K562 (cell line): ENCODE measurements around the gene RDH16. TPM values are rescaled to one million over a fixed set of nuclear protein-coding genes. Genes with fewer than 3 reads are reported as not detected.
"Not testable (repeated sequence)": the region's sequence is repeated elsewhere in the genome, so short reads cannot be mapped to it uniquely, and the experiment has no call there.

Experiments used
- ATAC-seq: fragments of 200-7000 bp; cut with Tn5 transposase; 3 replicates; pipeline ENCODE4 v1.9.1; 2020; ENCODE audit warnings: moderate library complexity
- BruUV-seq: library from RNA; stranded (reverse); fragments of 400-500 nt; replicated peaks from 2 replicates; lab custom pipeline; 2021; lab: Mats Ljungman, UMichigan
- CTCF ChIA-PET: fragments of 300-600 bp; formaldehyde crosslinking; extraction: SDS; loops from one replicate; lab custom pipeline; 2021; ENCODE audit warnings: low intra/inter-chr PET ratio; lab: Yijun Ruan, JAX
- POLR2A ChIA-PET: fragments of 300-600, 350-650 bp; sonication (Branson Sonifier 250); formaldehyde crosslinking; extraction: SDS; loops from one replicate; lab custom pipeline; 2021; ENCODE audit warnings: antibody characterized with exemption, inconsistent platforms; lab: Yijun Ruan, JAX
- DNase-seq, 4 experiments: peaks; one replicate each; pipeline versions ENCODE4 v3.0.0 to v3.0.0-alpha.2; 2011 to 2018; ENCODE audit warnings: low spot score in 3 of 4, mixed read lengths in 3 of 4; ENCODE audit errors: extremely low read depth in 1 of 4
- FAIRE-seq: peaks from 2 replicates; lab custom pipeline; 2011; peaks lifted over from hg19 to GRCh38; lab: Jason Lieb, UNC
- H2AFZ ChIP-seq: 2 replicates; pipeline ENCODE4 v1.6.0; 2011; ENCODE audit warnings: low read depth, low read length, control low read depth, inconsistent platforms
- H3K27ac ChIP-seq: fragments of 200-600 bp; 3 replicates; pipeline ENCODE4 v1.8.0; 2011; ENCODE audit warnings: low read depth, mild to moderate bottlenecking, control low read depth, inconsistent platforms, low read length, moderate library complexity, mixed read lengths; ENCODE audit errors: extremely low read depth
- H3K27me3 ChIP-seq, 2 experiments: fragments of 300-600 bp in 1 of 2; 2 replicates in 1 of 2; 3 replicates in 1 of 2; pipeline versions ENCODE4 v1.6.0 to v1.8.0; 2011; ENCODE audit warnings: inconsistent platforms in 2 of 2, low read length in 2 of 2, mild to moderate bottlenecking in 1 of 2, mixed read lengths in 1 of 2, moderate library complexity in 1 of 2; ENCODE audit not compliant: control insufficient read depth in 2 of 2, insufficient read depth in 2 of 2
- H3K36me3 ChIP-seq: fragments of 300-600 bp; 3 replicates; pipeline ENCODE4 v1.8.0; 2011; ENCODE audit warnings: mild to moderate bottlenecking, low read length, inconsistent platforms; ENCODE audit not compliant: control insufficient read depth, insufficient read depth
- H3K4me1 ChIP-seq, 2 experiments: fragments of 200-600 bp in 1 of 2; replicated peaks in 1 of 2; 2 replicates in 1 of 2; 3 replicates in 1 of 2; pipeline versions ENCODE4 v1.5.1 to v1.8.0; 2011; ENCODE audit warnings: inconsistent platforms in 2 of 2, low read length in 2 of 2, mild to moderate bottlenecking in 1 of 2, mixed read lengths in 1 of 2, moderate library complexity in 1 of 2; ENCODE audit not compliant: control insufficient read depth in 2 of 2, insufficient read depth in 2 of 2
- H3K4me2 ChIP-seq: 2 replicates; pipeline ENCODE4 v1.6.1; 2011; ENCODE audit warnings: low read length, control low read depth, inconsistent platforms, mixed read lengths; ENCODE audit not compliant: insufficient read depth
- H3K4me3 ChIP-seq: fragments of 200-600 bp; sonication (generic), shearing (Covaris generic); 2 replicates; pipeline ENCODE4 v1.5.1; 2016; ENCODE audit warnings: control low read depth, inconsistent platforms
- H3K79me2 ChIP-seq: fragments of 200-600 bp; 3 replicates; pipeline ENCODE4 v1.8.0; 2011; ENCODE audit warnings: low read length, inconsistent platforms; ENCODE audit not compliant: control insufficient read depth, insufficient read depth
- H3K9ac ChIP-seq, 2 experiments: 2 replicates each; pipeline versions ENCODE4 v1.6.0 to v1.6.1; 2011; ENCODE audit warnings: low read depth in 2 of 2, low read length in 2 of 2, control low read depth in 1 of 2, inconsistent platforms in 1 of 2, mild to moderate bottlenecking in 1 of 2, mixed read lengths in 1 of 2; ENCODE audit not compliant: insufficient read depth in 1 of 2
- H3K9me1 ChIP-seq: one replicate; pipeline ENCODE4 v1.6.0; 2011; ENCODE audit warnings: inconsistent platforms, mild to moderate bottlenecking, low read length, moderate library complexity; ENCODE audit not compliant: control insufficient read depth, insufficient read depth
- H3K9me3 ChIP-seq: replicated peaks from 2 replicates; pipeline ENCODE4 v1.5.1; 2011; ENCODE audit warnings: low read depth, low read length, inconsistent platforms; ENCODE audit not compliant: control insufficient read depth, insufficient read depth
- H4K20me1 ChIP-seq: replicated peaks from 2 replicates; pipeline ENCODE4 v1.6.1; 2011; ENCODE audit warnings: low read length, inconsistent platforms, mixed read lengths; ENCODE audit not compliant: control insufficient read depth, insufficient read depth
- CTBP1 ChIP-seq: fragments of 450-650 bp; IDR thresholded peaks from 2 replicates; pipeline ENCODE4 v1.6.1; 2016; ENCODE audit warnings: borderline replicate concordance
- SPI1 ChIP-seq: IDR thresholded peaks from 2 replicates; pipeline ENCODE4 v1.6.1; 2011; ENCODE audit warnings: low read depth, low read length, control low read depth, borderline replicate concordance
- WGBS: fragments of 100-300 bp; shearing (Covaris generic); methylation state at CpG from one replicate; pipeline ENCODE4 v1.1.6; 2016; ENCODE audit warnings: low coverage, mixed read lengths; ENCODE audit not compliant: insufficient coverage; ENCODE audit errors: missing lambda C conversion rate; 5-methylcytosine and 5-hydroxymethylcytosine counted together
- in situ Hi-C: fragments of 300-500 bp; cut with MboI; formaldehyde crosslinking; loops from 4 replicates; pipeline ENCODE4 v1.15.0; 2018; ENCODE audit warnings: inconsistent platforms, mixed read lengths
- intact Hi-C: fragments of 100-400 bp; cut with micrococcal nuclease; formaldehyde crosslinking; loops from 2 replicates; pipeline ENCODE4 v1.14.2; 2022
- polyA plus RNA-seq, 8 experiments: library from polyadenylated mRNA; depleted of rRNA in 4 of 8; stranded (reverse) in 5 of 8; unstranded in 3 of 8; fragments of >200 nt; fragmentation: Nextera tagmentation in 2 of 8; fragmentation: Illumina TruSeq in 1 of 8; extraction: Ambion mirVana in 2 of 8; extraction: Trizol in 1 of 8; gene quantifications; 2 replicates each; pipeline versions ENCODE4 v1.2.1 to v1.2.3, GENCODE V29; 2011 to 2014; ENCODE audit warnings: inconsistent platforms in 1 of 8, missing spikeins in 1 of 8
- total RNA-seq, 7 experiments: library from RNA; depleted of rRNA in 6 of 7; stranded (reverse); fragments of >200 nt in 6 of 7; fragmentation: Illumina TruSeq in 2 of 7; extraction: Trizol in 2 of 7; gene quantifications; 2 replicates each; pipeline versions ENCODE4 v1.2.1 to v1.2.3, GENCODE V29; 2011 to 2021; ENCODE audit warnings: low replicate concordance in 1 of 7
- TF ChIP-seq, protein P1 (sequence below): fragments of 450-650 bp; IDR thresholded peaks from 2 replicates; pipeline ENCODE4 v1.6.1; 2016; ENCODE audit warnings: low read depth

The RDH16 gene
- total and polyA plus RNA-seq, 9 of the 15 experiments (the other 6 are each of a cell fraction or from before 2014, with no cell fraction given): 0.11 to 0.52 (median 0.22) TPM; not detected in 1

DNA sequence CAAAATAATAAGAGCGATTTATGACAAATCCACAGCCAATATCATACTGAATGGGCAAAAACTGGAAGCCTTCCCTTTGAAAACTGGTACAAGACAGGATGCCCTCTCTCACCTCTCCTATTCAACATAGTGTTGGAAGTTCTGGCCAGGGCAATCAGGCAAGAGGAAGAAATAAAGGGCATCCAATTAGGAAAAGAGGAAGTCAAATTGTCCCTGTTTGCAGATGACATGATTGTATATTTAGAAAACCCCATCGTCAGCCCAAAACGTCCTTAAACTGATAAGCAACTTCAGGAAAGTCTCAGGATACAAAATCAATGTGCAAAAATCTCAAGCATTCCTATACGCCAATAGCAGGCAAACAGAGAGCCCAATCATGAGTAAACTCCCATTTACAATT lies 4.8 kb upstream of the RDH16 start:
- FAIRE-seq, H3K9ac ChIP-seq, H3K27me3 ChIP-seq, in situ Hi-C loops, H3K4me3 ChIP-seq, H3K9me3 ChIP-seq, POLR2A ChIA-PET, CTCF ChIA-PET, H3K4me1 ChIP-seq, H4K20me1 ChIP-seq, H3K4me2 ChIP-seq, intact Hi-C loops, H3K36me3 ChIP-seq: not testable (repeated sequence)
- WGBS: 7% methylated on average over 4 of the region's 4 CpGs
- TF ChIP-seq CTBP1: peak; percentile 34; the same call in 1 of the 2 replicates
- peak; percentile 69 for TF ChIP-seq SPI1
- TF ChIP-seq, all 486 proteins: peak for 2; not testable (repeated sequence) for 484
- not testable (repeated sequence) for H3K27ac ChIP-seq, ATAC-seq, DNase-seq, H3K79me2 ChIP-seq, BruUV-seq, H2AFZ ChIP-seq, H3K9me1 ChIP-seq

- H3K27me3 ChIP-seq: peaks cover 0 to 15% of the 10 kb centered on the region in 2 experiments; a peak in 1 of 5 replicates
- H3K36me3 ChIP-seq: no peaks in the 10 kb centered on the region
- no TSS peak for BruUV-seq
- no peaks in the 10 kb centered on the region for H3K9me1 ChIP-seq
- no peak overlapping the region for H3K27ac ChIP-seq
- ChIA-PET POLR2A (no interaction called here), CTCF (no interaction called here)
- no peak overlapping the region for H3K4me2 ChIP-seq
- no peak overlapping the region for H2AFZ ChIP-seq
- H3K4me1 ChIP-seq: no peaks in the 10 kb centered on the region; a peak in 1 of 5 replicates
- WGBS: 24% methylated on average over 2 of the region's 2 CpGs
- no peak for FAIRE-seq
- no peak for DNase-seq
- no peak overlapping the region for H3K9ac ChIP-seq
- H4K20me1 ChIP-seq: no peaks in the 10 kb centered on the region
- ATAC-seq: no peak
- in situ Hi-C loops (no loop called here), intact Hi-C loops (no loop called here)
- H3K4me3 ChIP-seq: no peak overlapping the region
- H3K79me2 ChIP-seq: no peaks in the 10 kb centered on the region
- H3K9me3 ChIP-seq: no peaks in the 10 kb centered on the region; the same call in 1 of the 2 replicates
- TF ChIP-seq, protein P1, sequence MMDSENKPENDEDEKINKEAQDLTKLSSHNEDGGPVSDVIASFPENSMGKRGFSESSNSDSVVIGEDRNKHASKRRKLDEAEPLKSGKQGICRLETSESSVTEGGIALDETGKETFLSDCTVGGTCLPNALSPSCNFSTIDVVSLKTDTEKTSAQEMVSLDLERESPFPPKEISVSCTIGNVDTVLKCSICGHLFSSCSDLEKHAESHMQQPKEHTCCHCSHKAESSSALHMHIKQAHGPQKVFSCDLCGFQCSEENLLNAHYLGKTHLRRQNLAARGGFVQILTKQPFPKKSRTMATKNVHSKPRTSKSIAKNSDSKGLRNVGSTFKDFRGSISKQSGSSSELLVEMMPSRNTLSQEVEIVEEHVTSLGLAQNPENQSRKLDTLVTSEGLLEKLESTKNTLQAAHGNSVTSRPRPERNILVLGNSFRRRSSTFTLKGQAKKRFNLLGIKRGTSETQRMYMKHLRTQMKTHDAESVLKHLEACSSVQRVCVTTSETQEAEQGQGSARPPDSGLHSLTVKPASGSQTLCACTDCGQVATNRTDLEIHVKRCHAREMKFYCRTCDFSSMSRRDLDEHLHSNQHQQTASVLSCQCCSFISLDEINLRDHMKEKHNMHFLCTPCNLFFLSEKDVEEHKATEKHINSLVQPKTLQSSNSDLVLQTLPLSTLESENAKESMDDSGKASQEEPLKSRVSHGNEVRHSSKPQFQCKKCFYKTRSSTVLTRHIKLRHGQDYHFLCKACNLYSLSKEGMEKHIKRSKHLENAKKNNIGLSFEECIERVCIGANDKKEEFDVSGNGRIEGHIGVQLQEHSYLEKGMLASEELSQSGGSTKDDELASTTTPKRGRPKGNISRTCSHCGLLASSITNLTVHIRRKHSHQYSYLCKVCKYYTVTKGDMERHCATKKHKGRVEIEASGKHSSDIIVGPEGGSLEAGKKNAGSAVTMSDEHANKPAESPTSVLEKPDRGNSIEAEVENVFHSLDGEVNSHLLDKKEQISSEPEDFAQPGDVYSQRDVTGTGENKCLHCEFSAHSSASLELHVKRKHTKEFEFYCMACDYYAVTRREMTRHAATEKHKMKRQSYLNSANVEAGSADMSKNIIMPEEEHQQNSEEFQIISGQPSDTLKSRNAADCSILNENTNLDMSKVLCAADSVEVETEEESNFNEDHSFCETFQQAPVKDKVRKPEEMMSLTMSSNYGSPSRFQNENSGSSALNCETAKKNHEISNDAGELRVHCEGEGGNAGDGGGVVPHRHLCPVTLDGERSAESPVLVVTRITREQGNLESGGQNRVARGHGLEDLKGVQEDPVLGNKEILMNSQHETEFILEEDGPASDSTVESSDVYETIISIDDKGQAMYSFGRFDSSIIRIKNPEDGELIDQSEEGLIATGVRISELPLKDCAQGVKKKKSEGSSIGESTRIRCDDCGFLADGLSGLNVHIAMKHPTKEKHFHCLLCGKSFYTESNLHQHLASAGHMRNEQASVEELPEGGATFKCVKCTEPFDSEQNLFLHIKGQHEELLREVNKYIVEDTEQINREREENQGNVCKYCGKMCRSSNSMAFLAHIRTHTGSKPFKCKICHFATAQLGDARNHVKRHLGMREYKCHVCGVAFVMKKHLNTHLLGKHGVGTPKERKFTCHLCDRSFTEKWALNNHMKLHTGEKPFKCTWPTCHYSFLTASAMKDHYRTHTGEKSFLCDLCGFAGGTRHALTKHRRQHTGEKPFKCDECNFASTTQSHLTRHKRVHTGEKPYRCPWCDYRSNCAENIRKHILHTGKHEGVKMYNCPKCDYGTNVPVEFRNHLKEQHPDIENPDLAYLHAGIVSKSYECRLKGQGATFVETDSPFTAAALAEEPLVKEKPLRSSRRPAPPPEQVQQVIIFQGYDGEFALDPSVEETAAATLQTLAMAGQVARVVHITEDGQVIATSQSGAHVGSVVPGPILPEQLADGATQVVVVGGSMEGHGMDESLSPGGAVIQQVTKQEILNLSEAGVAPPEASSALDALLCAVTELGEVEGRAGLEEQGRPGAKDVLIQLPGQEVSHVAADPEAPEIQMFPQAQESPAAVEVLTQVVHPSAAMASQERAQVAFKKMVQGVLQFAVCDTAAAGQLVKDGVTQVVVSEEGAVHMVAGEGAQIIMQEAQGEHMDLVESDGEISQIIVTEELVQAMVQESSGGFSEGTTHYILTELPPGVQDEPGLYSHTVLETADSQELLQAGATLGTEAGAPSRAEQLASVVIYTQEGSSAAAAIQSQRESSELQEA: no peak
Measured at GRCh38 chr12:56958422-56958821, 1.0 kb upstream of the RDH16 start.
